Measurements from ENCODE around the gene ACAN. TPM values are rescaled to one million over a fixed set of nuclear protein-coding genes. Genes with fewer than 3 reads are reported as not detected.

The ACAN gene
- total and polyA plus RNA-seq, 2 of the 8 experiments (the other 6 are each of a cell fraction or from before 2014, with no cell fraction given), result 0.71 to 0.73 TPM

GRCh38 chr15:88769161-88769971, 33.9 kb upstream of the ACAN start (continued):
- TF ChIP-seq ASH2L (IDR thresholded peaks at IDR 0.05; ENCODE audit: low read length), result peak; percentile 91
